ENCODE data around the gene ZAP70. TPM values are rescaled to one million over a fixed set of nuclear protein-coding genes. Genes with fewer than 3 reads are reported as not detected.
A peak's percentile ranks its signal among the peaks of the same experiment; 100 is the strongest.

ZAP70 gene
- total and polyA plus RNA-seq, 10 of the 15 experiments (the other 5 are each of a cell fraction or from before 2014, with no cell fraction given) = 0.18 to 2.9 (median 1.2) TPM; not detected in 1

GRCh38 chr2:97677480-97677879, 35.9 kb upstream of the ZAP70 start:
- no peak overlapping the region for H3K4me3 ChIP-seq
- in situ Hi-C loops (cut with MboI) (no loop called here), intact Hi-C loops (cut with micrococcal nuclease; ENCODE audit: unreplicated experiment) (no loop called here)
- no peaks in the 10 kb centered on the region for H4K20me1 ChIP-seq (ENCODE audit: control insufficient read depth, insufficient read depth)
- peaks cover 9% of the 10 kb centered on the region for H3K4me1 ChIP-seq (ENCODE audit: control insufficient read depth, insufficient read depth, low read length)
- no peak for TF ChIP-seq SUZ12 (IDR thresholded peaks at IDR 0.05; ENCODE audit: unreplicated experiment)
- no peak for TF ChIP-seq NFXL1 (IDR thresholded peaks at IDR 0.05; ENCODE audit: borderline replicate concordance)
- no peak for TF ChIP-seq SUPT20H (IDR thresholded peaks at IDR 0.05; ENCODE audit: borderline replicate concordance, control insufficient read depth, low read depth, low read length)
- TF ChIP-seq POLR2AphosphoS5 (IDR thresholded peaks at IDR 0.05; ENCODE audit: low read length) = no peak
- no peaks in the 10 kb centered on the region for H3K36me3 ChIP-seq (ENCODE audit: control insufficient read depth in 2 of 2, insufficient read depth in 2 of 2, low read length in 1 of 2)
- H2AFZ ChIP-seq (ENCODE audit: control insufficient read depth, low read depth, low read length) = no peak overlapping the region
- ChIA-PET POLR2A (interaction anchor here (0.7 to 3.4 kb wide), 3 partner anchors 13 to 19 kb away, joined by 3 to 25 read pairs (median 5); partner anchors contain the start of gene ACTR1B), RAD21 (ENCODE audit: unreplicated experiment) (interaction anchor here (0.6 to 3.6 kb wide), 3 partner anchors 11 to 31 kb away, joined by 3 to 27 read pairs (median 3); partner anchors contain the start of genes ACTR1B and COX5B), SMC1A (ENCODE audit: uncharacterized antibody, unreplicated experiment) (interaction anchor here (3.0 to 3.1 kb wide), 2 partner anchors 13 to 19 kb away, joined by 22 to 32 read pairs; partner anchors contain the start of gene ACTR1B), CTCF (interaction anchor here (1.6 to 3.3 kb wide), 4 partner anchors 13 to 87 kb away, joined by 5 to 26 read pairs (median 12); partner anchors contain the start of gene ACTR1B)
- ATAC-seq = no peak
- no peak overlapping the region for H3K9ac ChIP-seq (ENCODE audit: control insufficient read depth, insufficient read depth, low read length)
- 65% methylated on average over 2 of the region's 2 CpGs for WGBS (ENCODE audit: insufficient coverage, insufficient replicate concordance, low lambda C conversion rate, missing lambda C conversion rate)
- H3K27me3 ChIP-seq (replicated peaks in 1 of 2; ENCODE audit: control insufficient read depth in 2 of 2, insufficient read depth in 2 of 2, low read length in 1 of 2) = no peaks in the 10 kb centered on the region
- no peak overlapping the region for H3K27ac ChIP-seq (ENCODE audit: control insufficient read depth, insufficient read depth)
- no peaks in the 10 kb centered on the region; the same call in 2 of the 3 replicates for H3K9me3 ChIP-seq (replicated peaks; ENCODE audit: control insufficient read depth, insufficient read depth, low read length)
- H3K4me2 ChIP-seq (ENCODE audit: control insufficient read depth, insufficient read depth) = no peak overlapping the region
- no peaks in the 10 kb centered on the region for H3K79me2 ChIP-seq (ENCODE audit: control insufficient read depth, insufficient read depth, low read length)
- FAIRE-seq = no peak
- no TSS peak for BruUV-seq (replicated peaks)
- no peak for DNase-seq (ENCODE audit: low read depth, low spot score)

- no peak for DNase-seq (ENCODE audit: low read depth, low spot score)
- H3K4me3 ChIP-seq = no peak overlapping the region
- no TSS peak for BruUV-seq (replicated peaks)
- no peaks in the 10 kb centered on the region for H3K79me2 ChIP-seq (ENCODE audit: control insufficient read depth, insufficient read depth, low read length)
- H3K27ac ChIP-seq (ENCODE audit: control insufficient read depth, insufficient read depth) = no peak overlapping the region
- WGBS (ENCODE audit: insufficient coverage, insufficient replicate concordance, low lambda C conversion rate, missing lambda C conversion rate) = 100% methylated on average over 1 of the region's 1 CpG
- no peak overlapping the region for H2AFZ ChIP-seq (ENCODE audit: control insufficient read depth, low read depth, low read length)
- ChIA-PET CTCF (interaction anchor here (2.2 kb wide), 1 partner anchor 87 kb away, joined by 7 read pairs; no protein-coding TSS in a partner anchor), SMC1A (ENCODE audit: uncharacterized antibody, unreplicated experiment) (no interaction called here), RAD21 (ENCODE audit: unreplicated experiment) (interaction anchor here (0.8 kb wide), 1 partner anchor 88 kb away, joined by 3 read pairs; the partner anchor contains the start of gene ANKRD36B), POLR2A (interaction anchor here (1.0 kb wide), 1 partner anchor 33 kb away, joined by 3 read pairs; the partner anchor contains the start of gene COX5B)
- no peak overlapping the region for H3K4me2 ChIP-seq (ENCODE audit: control insufficient read depth, insufficient read depth)
- H3K36me3 ChIP-seq (ENCODE audit: control insufficient read depth in 2 of 2, insufficient read depth in 2 of 2, low read length in 1 of 2) = no peaks in the 10 kb centered on the region
- FAIRE-seq = peak; percentile 44
- no peak for TF ChIP-seq ZBTB40 (IDR thresholded peaks at IDR 0.05; ENCODE audit: borderline replicate concordance)
- TF ChIP-seq SRF (IDR thresholded peaks at IDR 0.05; ENCODE audit: low read depth in 2 of 2, low read length in 2 of 2) = no peak
- TF ChIP-seq NFYA (IDR thresholded peaks at IDR 0.05; ENCODE audit: borderline replicate concordance, low read depth, low read length) = no peak
- TF ChIP-seq NRF1 (conservative IDR thresholded peaks at IDR 0.05; ENCODE audit: low read depth, low read length) = no peak
- H3K9ac ChIP-seq (ENCODE audit: control insufficient read depth, insufficient read depth, low read length) = no peak overlapping the region
- intact Hi-C loops (cut with micrococcal nuclease; ENCODE audit: unreplicated experiment) (no loop called here), in situ Hi-C loops (cut with MboI) (no loop called here)
- peaks cover 7% of the 10 kb centered on the region for H3K4me1 ChIP-seq (ENCODE audit: control insufficient read depth, insufficient read depth, low read length)
- H3K9me3 ChIP-seq (replicated peaks; ENCODE audit: control insufficient read depth, insufficient read depth, low read length) = no peaks in the 10 kb centered on the region; the same call in 2 of the 3 replicates
- H3K27me3 ChIP-seq (replicated peaks in 1 of 2; ENCODE audit: control insufficient read depth in 2 of 2, insufficient read depth in 2 of 2, low read length in 1 of 2) = no peaks in the 10 kb centered on the region
- ATAC-seq = no peak
- H4K20me1 ChIP-seq (ENCODE audit: control insufficient read depth, insufficient read depth) = no peaks in the 10 kb centered on the region
Observed at GRCh38 chr2:97678298-97678697, 35.1 kb upstream of the ZAP70 start.
